GM23338 (cell line): ENCODE data around the gene BRCA1. TPM values are rescaled to one million over a fixed set of nuclear protein-coding genes. Genes with fewer than 3 reads are reported as not detected.

Experiments
- ATAC-seq: fragments of 200-7000 bp; cut with Tn5 transposase; 3 replicates; pipeline ENCODE4 v1.9.1; 2020
- DNase-seq: peaks from one replicate; pipeline ENCODE4 v3.0.0-alpha.2; 2015; ENCODE audit warnings: low spot score
- H2AFZ ChIP-seq: fragments of 200-600 bp; sonication (generic); 2 replicates; pipeline ENCODE4 v1.8.0; 2016; ENCODE audit warnings: antibody characterized with exemption, mild to moderate bottlenecking, moderate library complexity
- H3F3A ChIP-seq: fragments of 200-600 bp; sonication (generic); replicated peaks from 2 replicates; pipeline ENCODE4 v1.8.0; 2017; ENCODE audit warnings: antibody characterized with exemption, mixed run types, low read depth
- H3K27ac ChIP-seq: fragments of 200-600 bp; sonication (generic); 2 replicates; pipeline ENCODE4 v1.6.1; 2016; ENCODE audit warnings: low read depth
- H3K27me3 ChIP-seq: fragments of 200-600 bp; sonication (generic); 2 replicates; pipeline ENCODE4 v1.8.0; 2016; ENCODE audit warnings: mild to moderate bottlenecking, mixed run types, moderate library complexity; ENCODE audit not compliant: insufficient read depth
- H3K36me3 ChIP-seq: fragments of 200-600 bp; sonication (generic); 2 replicates; pipeline ENCODE4 v1.8.0; 2016; ENCODE audit warnings: mild to moderate bottlenecking; ENCODE audit not compliant: insufficient read depth
- H3K4me1 ChIP-seq: fragments of 200-600 bp; sonication (generic); 2 replicates; pipeline ENCODE4 v1.8.0; 2016; ENCODE audit warnings: mild to moderate bottlenecking, moderate library complexity; ENCODE audit not compliant: insufficient read depth
- H3K4me2 ChIP-seq: fragments of 200-600 bp; sonication (generic); 2 replicates; pipeline ENCODE4 v1.7.1; 2017; ENCODE audit warnings: mixed run types
- H3K4me3 ChIP-seq: fragments of 200-600 bp; sonication (generic); 2 replicates; pipeline ENCODE4 v1.6.1; 2016; ENCODE audit warnings: mixed run types
- H3K79me2 ChIP-seq: fragments of 200-600 bp; sonication (generic); replicated peaks from 2 replicates; pipeline ENCODE4 v1.8.0; 2017; ENCODE audit warnings: mild to moderate bottlenecking; ENCODE audit not compliant: insufficient read depth
- H3K9me2 ChIP-seq: fragments of 200-600 bp; sonication (generic); 2 replicates; pipeline ENCODE4 v1.8.0; 2017; ENCODE audit not compliant: insufficient read depth
- H4K20me1 ChIP-seq: fragments of 200-600 bp; sonication (generic); replicated peaks from 2 replicates; pipeline ENCODE4 v1.8.0; 2017; ENCODE audit warnings: mild to moderate bottlenecking; ENCODE audit not compliant: insufficient read depth
- H3K27ac Mint-ChIP-seq: 2 replicates; pipeline ENCODE4 v1.8.0; 2020; ENCODE audit warnings: inconsistent platforms, mild to moderate bottlenecking, moderate library complexity, mixed read lengths
- H3K27me3 Mint-ChIP-seq: 3 replicates; pipeline ENCODE4 v1.8.0; 2022; ENCODE audit warnings: low read depth, mild to moderate bottlenecking, moderate library complexity, mixed read lengths, inconsistent platforms; ENCODE audit not compliant: insufficient read depth, poor library complexity
- H3K36me3 Mint-ChIP-seq: 3 replicates; pipeline ENCODE4 v1.8.0; 2021; ENCODE audit warnings: low read depth, mild to moderate bottlenecking, inconsistent platforms, moderate library complexity, mixed read lengths
- H3K4me1 Mint-ChIP-seq: 3 replicates; pipeline ENCODE4 v1.8.0; 2020; ENCODE audit warnings: mild to moderate bottlenecking, inconsistent platforms, mixed read lengths
- H3K4me3 Mint-ChIP-seq: 3 replicates; pipeline ENCODE4 v1.8.0; 2021; ENCODE audit warnings: moderate library complexity, mild to moderate bottlenecking, inconsistent platforms, mixed read lengths
- H3K9me3 Mint-ChIP-seq: 3 replicates; pipeline ENCODE4 v1.8.0; 2020; ENCODE audit warnings: moderate library complexity, mild to moderate bottlenecking, inconsistent platforms, mixed read lengths
- CREB1 ChIP-seq: fragments of 250-450 bp; sonication (Bioruptor Pico); IDR thresholded peaks from 2 replicates; pipeline ENCODE4 v1.5.0; 2020; ENCODE audit warnings: low read depth, mild to moderate bottlenecking, moderate library complexity
- CTCF ChIP-seq, 2 experiments: fragments of 200-600 bp in 1 of 2; sonication (generic) in 1 of 2; conservative IDR thresholded peaks; 2 replicates each; pipeline versions ENCODE4 v1.5.1 to v1.6.1; 2016 to 2017; ENCODE audit warnings: antibody characterized with exemption in 2 of 2, low read depth in 2 of 2, mild to moderate bottlenecking in 2 of 2, moderate library complexity in 1 of 2
- ETS1 ChIP-seq: IDR thresholded peaks from 2 replicates; pipeline ENCODE4 v1.6.1; 2016; ENCODE audit warnings: antibody characterized with exemption
- EZH2 ChIP-seq: fragments of 200-600 bp; sonication (generic); IDR thresholded peaks from one replicate; pipeline ENCODE4 v1.8.0; 2017; ENCODE audit warnings: antibody characterized with exemption, mild to moderate bottlenecking, low read depth; ENCODE audit not compliant: unreplicated experiment
- EZH2phosphoT487 ChIP-seq: fragments of 200-600 bp; sonication (generic); IDR thresholded peaks from one replicate; pipeline ENCODE4 v1.8.1; 2018; ENCODE audit warnings: antibody characterized with exemption; ENCODE audit not compliant: unreplicated experiment
- JUNB ChIP-seq: IDR thresholded peaks from one replicate; pipeline ENCODE4 v1.6.1; 2016; ENCODE audit warnings: antibody characterized with exemption; ENCODE audit not compliant: unreplicated experiment
- NANOG ChIP-seq: IDR thresholded peaks from 2 replicates; pipeline ENCODE4 v1.6.1; 2016; ENCODE audit warnings: antibody characterized with exemption, borderline replicate concordance
- POLR2AphosphoS5 ChIP-seq: IDR thresholded peaks from 2 replicates; pipeline ENCODE4 v1.6.1; 2016; ENCODE audit warnings: antibody characterized with exemption, low read depth
- REST ChIP-seq: IDR thresholded peaks from one replicate; pipeline ENCODE4 v1.6.1; 2018; ENCODE audit warnings: antibody characterized with exemption; ENCODE audit not compliant: unreplicated experiment
- STAT1 ChIP-seq: IDR thresholded peaks from one replicate; pipeline ENCODE4 v1.6.1; 2016; ENCODE audit warnings: antibody characterized with exemption; ENCODE audit not compliant: unreplicated experiment
- ZNF114 ChIP-seq: fragments of 250-450 bp; sonication (Bioruptor Pico); IDR thresholded peaks from 2 replicates; pipeline ENCODE4 v1.5.0; 2020; ENCODE audit warnings: mild to moderate bottlenecking, moderate library complexity
- ZNF331 ChIP-seq: fragments of 250-450 bp; sonication (Bioruptor Pico); IDR thresholded peaks from 2 replicates; pipeline ENCODE4 v1.5.0; 2020; ENCODE audit warnings: low read depth, mild to moderate bottlenecking, moderate library complexity
- ZNF462 ChIP-seq: fragments of 250-450 bp; sonication (Bioruptor Pico); IDR thresholded peaks from 2 replicates; pipeline ENCODE4 v1.5.0; 2020; ENCODE audit warnings: mild to moderate bottlenecking, moderate library complexity
- polyA plus RNA-seq: library from polyadenylated mRNA; unstranded; fragments of >200 nt; fragmentation: Nextera tagmentation; extraction: Ambion mirVana; gene quantifications from 2 replicates; pipeline ENCODE4 v1.2.1, GENCODE V29; 2016
- total RNA-seq: library from RNA; depleted of rRNA; stranded (reverse); fragments of >200 nt; shearing (Covaris generic); gene quantifications from 2 replicates; pipeline ENCODE4 v1.2.3, GENCODE V29; 2014

BRCA1 gene
- total and polyA plus RNA-seq, 2 experiments from 2014 or later: 43.2 to 45.9 TPM

- peak overlapping the region; percentile 96 for H3K4me3 Mint-ChIP-seq
- ATAC-seq: peak; percentile 8; the same call in 2 of the 3 replicates
- no peak overlapping the region for H2AFZ ChIP-seq
- H3K27ac ChIP-seq: peak overlapping the region; percentile 79
- no peak for TF ChIP-seq EZH2
- no peak for TF ChIP-seq ZNF114 (CRISPR knock-in tag)
- no peak for TF ChIP-seq CTCF (conservative IDR thresholded peaks at IDR 0.05; ENCODE audit: low read depth in 2 of 2)
- TF ChIP-seq NANOG: no peak
- TF ChIP-seq JUNB: no peak
- no peak for TF ChIP-seq STAT1
- no peak for TF ChIP-seq ZNF462 (CRISPR knock-in tag)
- no peak for TF ChIP-seq POLR2AphosphoS5
- no peak for TF ChIP-seq REST
- TF ChIP-seq ETS1: no peak
- TF ChIP-seq CREB1 (CRISPR knock-in tag): no peak
- no peak for TF ChIP-seq EZH2phosphoT487
- TF ChIP-seq ZNF331: no peak
- DNase-seq: peak; percentile 25
- H3K27ac Mint-ChIP-seq: peak overlapping the region; percentile 97
- H3K36me3 ChIP-seq: peaks cover 4% of the 10 kb centered on the region; the same call in 1 of the 2 replicates
- H3K4me2 ChIP-seq: peak overlapping the region; percentile 74
- peaks cover 40% of the 10 kb centered on the region for H3K36me3 Mint-ChIP-seq
- H3K9me3 Mint-ChIP-seq: peaks cover 10% of the 10 kb centered on the region
- no peaks in the 10 kb centered on the region; the same call in 1 of the 2 replicates for H4K20me1 ChIP-seq
- peaks cover 24% of the 10 kb centered on the region for H3K27me3 Mint-ChIP-seq
- 0 out of 2 replicates have a peak, but pooled peaks cover 3% of the 10 kb centered on the region for H3F3A ChIP-seq
- H3K4me1 ChIP-seq: no peaks in the 10 kb centered on the region
- no peaks in the 10 kb centered on the region for H3K9me2 ChIP-seq
- H3K4me1 Mint-ChIP-seq: peaks cover 8% of the 10 kb centered on the region
- H3K27me3 ChIP-seq: no peaks in the 10 kb centered on the region
- peaks cover 26% of the 10 kb centered on the region for H3K79me2 ChIP-seq
- H3K4me3 ChIP-seq: peak overlapping the region; percentile 65
Observed at GRCh38 chr17:43125967-43126910, 1.1 kb upstream of the BRCA1 start.
